ENCODE results near the gene ACAD10.
"Not testable (repeated sequence)": the region's sequence is repeated elsewhere in the genome, so short reads cannot be mapped to it uniquely, and the experiment has no call there.

ACAD10 gene

GRCh38 chr12:111748867-111749266 is 63.0 kb downstream of the ACAD10 start:
- DNase-seq = no peak

GRCh38 chr12:111749391-111749790 is 63.5 kb downstream of the ACAD10 start:
- DNase-seq = no peak

GRCh38 chr12:111753144-111753881 is 67.5 kb downstream of the ACAD10 start:
- peak in 45 of 58 donors; percentile 7 to 65 (median 31) for DNase-seq

- DNase-seq = peak in 34 of 58 donors; percentile 9 to 54 (median 26)
These were observed 68.8 kb downstream of the ACAD10 start for GRCh38 chr12:111754671-111755070.

- DNase-seq = no peak
These were observed 70.3 kb downstream of the ACAD10 start for GRCh38 chr12:111756196-111756595.

- peak in 2 of 58 donors; percentile 9 for DNase-seq
These were observed 70.8 kb downstream of the ACAD10 start for GRCh38 chr12:111756681-111757080.

- peak in 44 of 58 donors; percentile 9 to 72 (median 36) for DNase-seq
These were observed 71.7 kb downstream of the ACAD10 start for GRCh38 chr12:111757361-111758119.

- DNase-seq = peak in 5 of 58 donors; percentile 7 to 56 (median 26)
These were observed 72.3 kb downstream of the ACAD10 start for GRCh38 chr12:111758120-111758561.

GRCh38 chr12:111759271-111759670 is 73.4 kb downstream of the ACAD10 start:
- DNase-seq = no peak

GRCh38 chr12:111759991-111760390 is 74.1 kb downstream of the ACAD10 start:
- no peak for DNase-seq

GRCh38 chr12:111761099-111761498 is 75.2 kb downstream of the ACAD10 start:
- no peak for DNase-seq

GRCh38 chr12:111761706-111762105 is 75.9 kb downstream of the ACAD10 start:
- DNase-seq = no peak

GRCh38 chr12:111763552-111763951 is 77.7 kb downstream of the ACAD10 start:
- not testable (repeated sequence) for DNase-seq

GRCh38 chr12:111764120-111764821 is 78.4 kb downstream of the ACAD10 start:
- DNase-seq = no peak

GRCh38 chr12:111766608-111767361 is 80.9 kb downstream of the ACAD10 start, which contains the start of gene ALDH2:
TSS of gene ALDH2 (plus strand) at chr12:111766933. CDS start at chr12:111766983, 50 bp downstream.
- peak in 54 of 58 donors; percentile 19 to 86 (median 69) for DNase-seq

GRCh38 chr12:111767362-111768158 is 81.7 kb downstream of the ACAD10 start:
- peak in 5 of 58 donors; percentile 9 to 32 (median 20) for DNase-seq

GRCh38 chr12:111768159-111768895 is 82.5 kb downstream of the ACAD10 start:
- DNase-seq = no peak

- no peak for DNase-seq
These were observed 83.7 kb downstream of the ACAD10 start for GRCh38 chr12:111769599-111769998.

Data from anterior cingulate cortex (tissue), 58 donors.